Activated CD8-positive, alpha-beta memory T cell treated with anti-CD3 and anti-CD28 coated beads for 1 hour (primary cell): ENCODE measurements around the gene SLC24A3.

Experiments used
- DNase-seq, 2 donors: peaks; one replicate each; pipeline ENCODE4 v3.0.0-alpha.2; 2020; ENCODE audit warnings: low read depth in 1 of 2; ENCODE audit errors: extremely low read depth in 1 of 2

SLC24A3 gene

DNA sequence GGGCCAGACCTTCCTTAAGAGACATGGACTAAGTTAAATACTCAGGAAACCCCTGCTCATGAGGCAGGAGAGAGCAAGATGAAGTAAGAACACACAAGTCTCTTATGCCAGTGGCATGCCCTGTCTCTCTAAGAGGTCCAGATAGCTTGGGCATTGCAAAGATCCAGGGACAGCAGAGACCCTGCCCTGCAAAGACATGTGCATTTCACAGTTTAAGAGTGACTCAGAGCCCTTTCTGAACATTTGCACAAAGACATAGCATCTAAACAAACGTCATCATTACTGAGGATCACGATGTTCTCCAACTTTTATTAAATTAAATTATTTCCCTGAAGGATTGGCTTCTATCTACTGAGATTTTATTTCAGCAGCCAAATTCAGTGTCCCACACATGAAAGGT, 315.1 kb downstream of the SLC24A3 start:
- no peak for DNase-seq

DNA sequence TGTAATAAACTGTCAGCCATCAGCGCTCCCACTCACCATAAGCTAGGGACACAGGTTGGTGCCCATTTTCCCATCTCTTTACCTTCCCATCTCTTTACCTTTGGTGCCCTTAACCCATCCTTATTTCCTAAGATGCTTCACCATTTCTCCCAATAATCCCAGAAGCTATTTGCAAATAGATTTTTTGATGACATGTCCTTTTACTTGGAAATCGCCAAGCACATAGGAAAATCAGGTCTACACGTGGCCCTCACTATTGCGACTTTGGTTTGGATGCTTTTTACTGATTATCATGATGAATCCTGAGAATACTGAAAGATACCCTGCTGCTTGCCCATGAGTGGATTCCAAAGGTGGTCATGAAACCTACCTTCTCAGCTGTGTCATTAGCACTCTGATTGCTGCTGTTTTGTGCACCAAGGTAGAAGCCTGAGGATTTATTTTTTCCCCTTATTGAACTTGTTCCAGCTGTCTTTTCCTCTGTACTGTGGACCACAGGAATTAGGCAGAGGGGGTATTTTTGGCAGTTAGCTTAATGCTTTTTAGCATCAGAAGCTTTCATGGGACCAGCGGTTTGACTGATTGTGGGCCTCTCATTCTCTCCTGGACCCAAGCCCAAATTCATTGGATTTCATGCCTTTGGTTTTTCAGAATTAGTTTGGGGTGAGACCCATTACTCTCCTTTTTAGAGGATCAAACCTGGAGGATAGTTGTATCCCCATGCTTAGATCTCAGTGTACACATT, 316.0 kb downstream of the SLC24A3 start:
- no peak for DNase-seq

DNA sequence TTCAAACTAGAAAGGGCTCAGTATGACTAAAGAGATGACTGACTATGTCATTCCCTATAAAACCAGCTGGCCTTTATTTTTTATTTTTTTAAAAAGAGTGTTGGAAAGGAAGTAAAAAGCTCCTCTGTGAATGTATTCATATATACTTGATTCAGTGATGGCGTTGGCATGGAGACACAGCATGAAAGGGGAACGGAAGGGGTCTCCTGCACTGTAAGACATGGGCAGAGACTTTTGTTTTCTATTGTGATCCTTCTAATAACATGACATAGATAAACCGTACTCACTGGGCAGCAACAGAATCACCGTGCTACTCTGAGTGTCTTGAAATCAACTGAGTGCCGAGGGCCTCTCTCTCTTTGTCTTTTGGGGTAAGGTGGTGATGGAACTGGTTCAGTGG, 317.6 kb downstream of the SLC24A3 start:
- DNase-seq, result no peak

DNA sequence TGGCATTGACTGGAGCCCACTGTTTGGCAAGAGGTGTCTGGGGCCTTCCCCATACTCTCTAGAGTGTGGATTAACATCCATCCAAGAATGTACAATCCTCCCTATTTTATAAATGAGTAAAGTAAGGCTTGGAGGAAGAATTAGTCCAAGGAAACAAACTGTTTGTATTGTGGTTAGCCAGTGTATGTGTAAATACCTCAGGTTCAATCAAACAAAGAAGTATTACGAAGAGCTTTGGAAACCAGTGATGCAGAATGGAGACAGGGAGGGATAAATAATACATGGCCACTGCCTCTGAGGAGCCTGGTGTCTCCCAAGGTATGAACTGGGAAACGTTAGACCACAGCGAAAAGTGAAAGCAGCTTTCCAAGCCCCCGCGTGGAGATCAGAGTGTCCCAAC, 319.0 kb downstream of the SLC24A3 start:
- DNase-seq, result no peak

DNA sequence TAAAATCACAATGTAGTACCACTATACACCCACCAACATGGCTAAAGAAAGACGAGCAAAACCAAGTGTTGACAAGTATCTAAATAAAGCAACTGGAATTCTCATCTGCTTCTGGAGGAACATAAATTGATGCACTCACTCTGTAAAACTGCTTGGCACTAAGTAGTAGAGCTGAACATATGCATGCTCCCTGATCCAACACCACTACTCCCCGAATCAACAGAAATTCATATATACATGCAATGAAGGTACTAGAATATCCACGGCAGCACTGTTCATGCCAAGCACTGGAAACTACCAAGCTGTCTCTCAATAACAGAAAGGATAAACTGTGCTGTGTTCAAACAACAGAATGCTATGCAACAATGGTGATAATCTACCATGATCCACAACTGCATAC, 326.1 kb downstream of the SLC24A3 start:
- no peak for DNase-seq

DNA sequence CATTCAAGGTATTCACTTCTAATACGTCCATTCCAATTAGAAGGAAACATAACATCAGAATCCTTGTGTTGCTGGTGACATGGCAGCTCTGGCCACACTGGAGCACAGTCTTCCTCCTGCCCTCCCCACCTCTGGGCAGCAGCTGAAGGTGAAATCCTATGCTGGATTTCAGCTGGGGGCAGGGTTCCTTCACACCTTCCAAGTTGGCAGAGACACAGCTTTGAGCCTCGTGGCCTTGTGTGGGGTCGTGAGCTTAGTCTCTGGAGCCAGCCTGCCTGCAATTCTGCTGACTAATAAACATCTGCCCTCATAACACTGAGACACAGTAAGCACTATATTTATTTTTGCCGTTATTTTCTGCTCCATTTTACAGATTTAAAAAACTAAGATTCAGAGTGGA, 326.7 kb downstream of the SLC24A3 start:
- DNase-seq, result no peak

DNA sequence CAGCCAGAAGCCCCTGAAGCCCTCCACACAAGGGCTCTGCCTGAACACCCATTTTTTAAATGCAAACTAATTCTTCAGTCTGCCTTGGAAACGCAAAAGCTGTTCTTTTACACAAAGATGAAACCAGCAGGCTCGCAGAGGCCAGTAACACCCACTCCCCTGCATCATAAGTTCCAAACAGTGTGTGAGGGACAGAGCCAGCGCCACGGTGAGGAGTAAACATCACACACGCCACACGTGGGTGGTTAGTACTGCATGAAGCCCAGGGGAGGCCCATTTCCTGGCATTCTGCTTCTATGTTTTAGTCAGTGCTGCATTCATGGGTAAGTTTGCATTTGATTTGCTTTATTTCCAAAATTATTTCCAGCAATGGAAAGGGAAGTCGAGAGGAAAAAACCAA, 327.9 kb downstream of the SLC24A3 start:
- no peak for DNase-seq

DNA sequence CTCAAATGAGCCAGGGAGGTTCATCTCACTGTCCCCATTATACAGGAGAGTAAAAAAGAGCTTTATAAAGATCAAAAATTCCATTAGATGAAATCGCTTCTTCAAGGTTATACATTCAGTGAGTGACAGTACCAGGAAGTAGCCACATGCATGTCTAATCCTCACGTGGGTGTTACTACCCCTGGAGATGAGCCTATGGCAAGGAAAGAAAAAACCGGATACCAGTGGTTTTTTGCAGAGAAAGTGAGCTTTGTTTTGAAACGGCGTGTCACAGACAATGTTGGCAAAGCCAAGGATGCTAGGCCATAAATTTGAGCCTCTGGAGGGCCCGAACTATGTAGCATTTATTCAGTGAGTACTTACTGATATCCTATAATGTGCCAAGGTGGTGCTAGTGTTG, 330.7 kb downstream of the SLC24A3 start:
- DNase-seq, result no peak

DNA sequence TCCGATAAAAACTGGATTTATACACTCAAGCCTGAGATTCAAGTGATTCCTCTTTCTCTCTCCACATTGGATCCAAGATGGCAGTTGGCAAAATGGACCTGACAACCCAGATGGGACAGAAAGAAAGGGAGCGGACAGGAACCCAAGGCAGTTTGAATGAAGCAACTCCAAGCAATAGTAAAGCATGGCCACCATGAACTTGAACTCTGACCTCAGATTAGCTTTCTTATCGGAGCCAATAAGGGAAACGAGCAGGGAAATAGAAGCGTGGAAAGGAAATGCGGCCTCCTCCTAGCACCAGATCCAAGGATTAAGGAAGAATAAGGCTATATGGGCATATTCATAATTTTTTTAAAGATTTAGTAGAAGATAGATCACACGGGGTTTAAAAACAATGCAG, 332.2 kb downstream of the SLC24A3 start:
- DNase-seq, result no peak

DNA sequence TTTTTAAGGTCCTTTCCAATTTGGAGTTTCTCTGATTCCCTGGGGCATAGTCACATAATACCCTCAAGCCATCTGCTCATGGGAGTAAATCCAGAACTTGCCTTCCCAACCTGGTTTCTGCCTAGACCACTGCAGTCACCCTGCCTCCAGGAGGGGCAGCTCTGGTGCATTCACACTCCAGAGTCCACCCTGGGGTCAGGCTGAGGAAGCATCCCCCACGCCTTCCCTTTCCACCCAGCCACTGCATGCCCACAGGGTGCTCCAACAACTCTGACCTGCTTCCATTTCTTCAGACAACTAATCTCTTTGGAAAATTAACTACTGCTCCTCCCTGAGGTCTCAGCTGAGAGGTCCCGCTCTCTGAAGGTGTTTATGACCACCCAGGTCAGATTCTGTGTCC, 334.2 kb downstream of the SLC24A3 start:
- no peak for DNase-seq

DNA sequence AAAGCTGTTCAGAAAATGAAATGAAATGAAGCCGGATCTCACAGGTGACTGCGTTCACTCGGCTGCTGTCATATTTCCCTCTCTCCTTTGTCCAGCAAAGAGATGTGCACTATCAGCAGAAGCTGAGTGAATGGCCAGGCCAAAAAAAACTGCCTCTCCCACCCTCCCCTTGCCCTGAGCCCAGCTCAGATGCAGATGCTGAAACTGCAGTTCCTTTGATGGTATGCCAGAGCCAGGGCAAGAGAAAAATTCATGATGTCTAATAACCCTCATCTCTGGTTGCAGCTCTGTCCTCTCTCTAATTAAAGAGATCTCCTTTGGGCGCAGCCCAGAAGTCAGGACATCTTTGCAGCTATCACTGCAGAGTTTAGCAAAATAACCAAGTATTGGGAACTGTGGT, 335.1 kb downstream of the SLC24A3 start:
- DNase-seq, result no peak

DNA sequence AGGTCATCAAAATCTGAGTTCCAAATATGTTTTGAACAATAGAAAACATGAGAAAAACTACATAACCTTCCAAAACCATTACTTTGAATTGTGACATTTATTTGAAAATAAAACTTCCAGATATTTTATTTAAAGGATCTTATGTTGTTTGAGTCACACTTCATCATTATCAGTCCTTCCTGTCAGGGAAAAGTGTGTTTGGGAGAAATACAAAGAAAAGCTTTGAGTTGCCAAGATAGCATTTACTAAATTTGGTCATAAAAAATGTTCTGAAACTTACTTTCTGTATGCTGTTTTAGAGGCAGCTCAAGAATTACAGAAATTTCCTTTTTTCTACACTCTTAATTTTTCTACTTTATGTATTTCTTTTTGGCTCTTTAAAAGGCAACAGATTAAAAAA, 337.5 kb downstream of the SLC24A3 start:
- DNase-seq, result no peak

DNA sequence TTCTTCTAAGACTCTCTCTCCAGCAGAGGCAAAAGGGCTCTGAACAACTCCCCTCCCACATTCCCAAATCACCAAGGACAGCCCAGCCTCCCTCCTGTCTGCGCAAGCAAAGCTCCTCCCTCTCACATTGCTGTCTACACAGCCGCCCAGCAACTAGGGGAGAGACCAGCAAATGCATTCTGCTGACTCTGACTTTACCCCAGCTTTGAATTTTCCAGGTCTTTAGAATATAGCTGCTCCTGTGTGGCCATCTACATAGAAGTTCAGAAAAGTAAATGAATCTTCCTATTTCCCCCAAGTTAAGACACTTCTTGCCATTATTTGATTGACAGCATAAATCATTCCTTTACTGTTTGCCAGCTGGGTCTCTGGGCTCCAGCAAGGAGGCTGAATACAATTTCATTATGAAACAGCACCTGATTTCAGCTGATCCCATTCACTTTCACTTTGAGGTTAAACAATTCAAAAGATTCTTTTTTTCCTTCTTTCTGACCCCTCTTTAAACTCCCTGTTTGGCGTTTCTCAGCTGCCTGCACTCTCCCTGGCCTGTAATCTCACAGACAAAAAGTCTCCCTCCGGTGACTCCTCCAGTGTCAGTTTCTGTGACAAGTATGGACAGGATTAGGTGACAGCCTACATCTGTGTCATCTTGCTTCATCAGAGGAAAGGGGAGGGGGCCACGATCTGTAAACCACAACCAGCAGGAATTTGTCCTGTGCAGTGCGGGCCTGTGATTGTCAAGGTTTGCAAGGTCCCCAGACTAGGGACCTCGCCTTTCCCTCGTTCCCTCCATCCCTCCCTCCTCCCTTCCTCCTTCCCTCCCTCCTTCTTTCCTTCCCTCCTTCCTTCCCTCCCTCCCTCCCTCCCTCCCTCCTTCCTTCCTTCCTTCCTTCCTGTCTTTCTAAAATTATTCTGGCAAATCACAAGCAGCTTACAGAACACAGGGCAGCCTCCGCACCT, 340.1 kb downstream of the SLC24A3 start:
- no peak for DNase-seq

DNA sequence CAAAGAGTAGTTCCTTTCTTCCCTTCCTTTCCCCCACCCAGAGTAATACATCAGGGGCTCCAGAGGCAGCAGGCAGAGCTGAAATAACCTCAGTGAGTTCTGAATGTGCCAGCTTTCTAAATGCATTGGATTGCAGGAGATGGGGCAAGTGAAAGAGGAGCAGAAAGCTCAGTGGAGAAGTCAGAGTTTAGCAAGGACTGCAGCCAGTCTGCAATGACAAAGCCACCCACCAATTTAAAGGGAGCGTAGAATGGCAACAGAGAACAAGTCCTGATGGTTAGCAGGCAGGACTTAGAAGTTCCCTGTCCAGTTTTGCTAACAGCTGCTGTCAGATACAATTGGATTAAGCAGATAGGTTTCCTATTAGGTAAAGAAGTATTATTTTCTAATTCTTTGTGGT, 342.2 kb downstream of the SLC24A3 start:
- DNase-seq, result no peak

DNA sequence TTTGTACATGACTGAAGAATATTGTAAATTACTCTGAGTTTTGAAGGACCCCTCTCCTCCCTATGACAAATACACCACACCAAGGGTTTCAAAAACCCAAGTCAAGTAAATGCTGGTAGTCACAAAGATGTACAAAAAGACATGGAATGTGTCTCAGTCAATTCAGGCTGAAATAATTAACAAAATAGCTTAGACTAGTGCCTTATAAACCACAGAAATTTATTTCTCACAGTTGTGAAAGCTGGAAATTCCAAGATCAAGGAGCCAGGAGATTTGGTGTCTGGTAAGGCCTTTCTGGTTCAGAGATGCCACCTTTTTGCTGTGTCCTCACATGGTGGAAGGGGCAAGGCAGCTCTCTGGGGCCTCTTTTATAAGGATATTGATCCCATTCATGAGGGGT, 343.3 kb downstream of the SLC24A3 start:
- DNase-seq, result no peak

DNA sequence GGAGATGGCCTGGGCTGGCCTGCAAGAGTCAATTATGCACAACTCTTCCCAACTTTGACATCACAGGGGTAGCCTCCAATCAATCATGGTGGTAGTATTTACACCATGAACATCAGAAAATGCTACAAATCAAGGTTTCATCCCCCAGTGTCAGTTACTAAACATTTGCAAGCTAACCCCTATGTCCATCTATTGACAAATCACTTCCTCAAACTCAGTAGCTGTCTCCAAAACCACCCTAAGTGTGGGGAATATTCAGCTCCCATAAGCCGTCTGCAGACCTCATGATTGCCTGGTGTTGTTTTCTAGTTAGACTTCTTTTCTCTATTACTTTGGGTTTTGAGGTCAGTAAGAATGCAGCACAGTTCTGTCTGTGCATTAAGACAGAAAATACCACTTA, 344.8 kb downstream of the SLC24A3 start:
- DNase-seq, result no peak

DNA sequence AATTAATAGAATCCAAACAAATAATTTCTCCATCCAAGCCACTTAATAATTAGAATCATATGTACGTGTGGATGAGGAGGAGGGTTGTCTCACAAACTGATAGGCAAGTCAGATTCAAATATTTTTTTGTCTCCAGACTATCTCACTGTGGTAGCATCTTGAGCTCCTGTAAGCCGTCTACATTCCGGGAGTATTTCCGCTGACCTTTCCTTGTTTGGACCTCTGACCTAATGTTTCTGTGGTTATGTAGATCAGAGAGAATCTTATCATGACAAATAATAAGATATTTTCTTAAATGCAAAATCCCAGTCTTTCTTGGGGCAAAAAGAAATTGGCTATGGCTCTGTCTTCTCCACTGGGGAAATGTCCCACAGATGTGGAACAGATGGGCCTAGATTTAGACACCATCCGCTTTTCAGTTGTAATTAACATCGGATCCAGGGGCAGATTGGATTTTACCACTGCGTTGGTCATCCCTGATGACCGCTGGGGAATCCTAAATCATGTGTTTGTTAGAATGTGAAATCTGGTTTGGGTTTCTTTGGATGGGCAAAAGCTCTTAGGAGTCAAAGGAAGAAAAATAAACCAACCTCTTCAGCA, 348.5 kb downstream of the SLC24A3 start:
- DNase-seq, result no peak

DNA sequence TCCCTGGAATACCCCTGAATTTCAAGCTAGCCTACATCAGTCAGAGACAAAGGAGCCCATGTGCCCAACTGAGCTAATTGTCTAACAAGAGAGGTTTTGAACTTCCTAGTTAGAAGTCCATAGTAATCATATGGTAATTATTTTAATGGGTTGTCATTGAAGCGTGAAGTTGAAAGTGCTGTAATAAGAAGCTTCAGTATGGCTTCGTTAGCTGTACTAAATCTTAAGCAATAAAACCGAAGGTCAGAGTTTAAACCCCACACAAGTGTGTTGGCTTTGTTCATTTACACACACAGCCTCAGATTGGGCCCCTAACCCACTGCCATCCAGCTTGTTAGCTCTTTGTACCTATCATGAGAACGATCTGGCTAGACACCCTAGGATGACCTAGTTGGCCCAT, 350.0 kb downstream of the SLC24A3 start:
- no peak for DNase-seq

DNA sequence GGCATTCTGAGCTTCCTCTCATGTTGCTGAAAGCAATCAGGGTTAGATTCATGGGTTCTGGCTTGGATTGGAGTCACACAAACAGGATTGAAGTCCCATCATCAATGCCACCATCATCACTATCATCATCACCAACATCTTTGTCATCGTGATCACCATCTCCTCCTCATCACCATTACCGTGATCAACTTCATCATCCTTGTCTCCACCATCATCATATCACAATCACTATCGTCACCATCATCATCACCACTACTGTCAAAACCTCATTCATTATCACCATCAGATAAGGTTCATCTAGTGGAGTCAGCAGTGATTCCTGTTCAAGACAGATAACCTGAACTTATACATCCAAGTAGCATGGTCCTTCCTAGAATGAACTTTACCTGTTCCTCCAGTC, 351.8 kb downstream of the SLC24A3 start:
- DNase-seq, result no peak

DNA sequence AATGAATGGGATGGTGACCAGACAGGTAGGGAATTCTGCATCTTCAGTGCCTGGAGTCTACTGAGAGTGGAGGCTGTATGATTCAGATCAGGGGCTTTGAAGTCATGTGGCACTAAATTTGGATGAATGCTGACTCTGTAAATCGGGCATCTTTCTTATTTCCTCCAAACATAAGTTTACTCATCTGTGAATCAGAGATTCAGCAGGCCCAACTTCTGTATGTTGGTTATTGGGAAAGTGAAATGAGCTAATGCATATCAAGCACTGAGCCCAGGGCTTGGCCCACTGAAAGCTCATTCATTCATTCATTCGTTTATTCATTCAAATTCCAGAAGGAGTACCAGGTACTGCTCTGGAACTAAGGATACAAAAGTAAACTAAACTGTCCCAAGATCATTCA, 353.3 kb downstream of the SLC24A3 start:
- no peak for DNase-seq

DNA sequence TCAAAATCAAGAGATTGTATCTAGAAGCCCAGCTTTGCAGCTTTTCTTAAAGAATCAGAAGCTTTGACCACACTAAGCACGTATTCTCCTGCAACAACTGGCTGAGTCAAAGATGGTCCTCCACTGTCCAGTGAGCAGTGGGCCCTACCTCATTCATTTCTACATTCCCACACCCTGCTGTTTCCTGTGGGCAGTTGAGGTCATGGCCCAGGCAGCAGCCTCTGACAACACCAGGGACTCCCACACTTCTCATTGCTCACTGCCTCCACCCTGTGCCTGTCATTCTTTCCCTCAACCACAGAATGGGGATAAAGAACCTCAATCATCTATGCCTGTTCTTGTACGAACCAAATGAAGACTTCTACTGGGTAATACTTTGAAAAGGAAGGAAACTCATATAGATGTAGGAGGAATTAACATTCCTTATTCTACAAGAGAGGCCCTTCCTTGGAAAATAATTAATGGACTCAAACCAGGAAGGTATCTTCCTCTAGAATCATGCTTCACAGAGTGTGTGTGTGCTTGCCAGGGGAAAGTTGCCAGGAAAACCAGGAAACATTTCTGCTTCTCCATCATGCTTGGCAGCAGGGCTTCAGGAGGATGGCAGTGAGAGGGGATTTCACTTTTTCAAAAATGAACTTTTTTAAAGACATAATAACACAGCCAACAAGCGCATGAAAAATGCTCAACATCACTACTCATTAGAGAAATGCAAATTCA, 353.9 kb downstream of the SLC24A3 start:
- no peak for DNase-seq
